NCI-H1694 (cell line): ENCODE results near the gene DUOX2.
"Not testable (repeated sequence)": the region's sequence is repeated elsewhere in the genome, so short reads cannot be mapped to it uniquely, and the experiment has no call there.

ENCODE experiments used
- DNase-seq: peaks from one replicate; lab custom pipeline; 2025; lab: John Stamatoyannopoulos, UW

The DUOX2 gene

DNA sequence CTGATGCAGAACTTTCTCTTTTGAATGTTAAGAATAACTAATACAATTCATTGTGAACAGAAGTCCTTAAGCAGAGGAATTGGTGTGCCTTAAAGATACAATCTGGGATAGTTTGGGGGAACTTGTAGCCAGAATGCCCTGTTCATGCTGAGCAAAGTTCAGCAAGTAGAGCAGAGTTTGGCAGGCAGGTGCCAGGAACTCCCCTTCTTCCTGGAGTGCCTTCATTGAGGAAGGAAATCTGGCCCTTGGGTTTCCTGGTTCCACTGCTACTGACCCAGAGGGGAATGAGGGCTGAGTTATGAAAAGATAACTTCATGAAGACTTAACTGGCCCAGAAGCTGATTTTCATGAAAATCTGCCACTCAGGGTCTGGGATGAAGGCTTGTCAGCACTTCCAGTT is 40.4 kb downstream of the DUOX2 start:
- DNase-seq: not testable (repeated sequence)

DNA sequence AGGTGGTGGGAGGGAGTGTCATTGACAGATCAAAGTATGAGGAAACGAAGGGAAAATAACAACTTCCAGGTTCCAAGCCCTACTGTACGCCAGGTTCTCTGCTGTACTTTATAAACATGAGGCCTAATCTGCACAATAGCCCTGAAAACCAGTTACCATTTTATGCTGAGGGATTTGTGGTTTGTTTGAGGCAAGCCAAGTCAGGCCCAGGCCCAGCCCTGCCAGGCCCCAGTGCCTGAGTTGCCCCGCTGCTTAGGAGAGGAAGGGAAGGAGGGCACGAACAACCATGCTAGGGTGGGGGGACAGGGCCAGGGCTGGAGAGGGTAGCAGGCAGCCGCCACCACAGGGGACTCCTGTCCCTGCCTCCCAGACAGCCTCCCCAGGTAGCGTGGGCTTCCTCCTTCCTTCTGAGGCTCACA is 44.0 kb downstream of the DUOX2 start:
- DNase-seq: not testable (repeated sequence)

DNA sequence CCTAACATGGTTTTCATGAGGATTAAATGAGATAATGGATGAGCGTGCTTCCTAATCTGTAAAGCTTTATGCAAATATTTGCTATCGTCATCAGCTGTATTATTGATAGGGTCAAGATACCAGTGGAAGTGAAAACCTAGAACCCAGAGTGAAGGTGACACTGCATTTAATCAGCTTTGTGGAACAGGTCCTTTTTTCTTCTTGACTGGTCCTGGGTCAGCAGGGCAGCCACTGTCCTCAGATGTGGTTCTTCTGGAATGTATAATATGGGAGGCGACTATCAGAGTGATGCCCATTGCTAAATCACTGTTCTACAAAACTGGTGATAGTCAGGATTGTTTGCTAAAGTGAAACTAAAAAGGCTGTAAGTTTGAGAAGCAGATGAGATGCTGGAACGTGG is 49.6 kb downstream of the DUOX2 start:
- no peak for DNase-seq

DNA sequence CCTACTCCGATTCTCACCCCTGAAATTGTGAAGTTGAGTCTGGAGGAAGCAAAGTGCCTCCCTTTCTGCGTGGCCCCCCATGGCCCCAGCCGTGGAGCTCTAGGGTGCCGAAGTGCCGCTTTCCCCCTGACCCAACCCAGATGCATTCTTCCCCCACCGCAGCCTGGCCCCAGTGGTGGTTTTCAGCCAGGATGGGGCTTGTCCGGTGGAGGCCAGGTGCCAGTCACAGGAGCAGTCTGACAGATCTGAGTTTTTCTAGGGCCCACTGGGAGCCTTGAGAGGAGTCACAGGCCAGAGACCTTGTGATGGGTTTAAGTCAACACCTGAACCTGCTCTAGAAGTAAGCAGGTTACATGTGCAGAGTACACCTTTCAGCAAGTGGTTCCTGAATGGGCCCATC is 51.7 kb downstream of the DUOX2 start:
- not testable (repeated sequence) for DNase-seq

DNA sequence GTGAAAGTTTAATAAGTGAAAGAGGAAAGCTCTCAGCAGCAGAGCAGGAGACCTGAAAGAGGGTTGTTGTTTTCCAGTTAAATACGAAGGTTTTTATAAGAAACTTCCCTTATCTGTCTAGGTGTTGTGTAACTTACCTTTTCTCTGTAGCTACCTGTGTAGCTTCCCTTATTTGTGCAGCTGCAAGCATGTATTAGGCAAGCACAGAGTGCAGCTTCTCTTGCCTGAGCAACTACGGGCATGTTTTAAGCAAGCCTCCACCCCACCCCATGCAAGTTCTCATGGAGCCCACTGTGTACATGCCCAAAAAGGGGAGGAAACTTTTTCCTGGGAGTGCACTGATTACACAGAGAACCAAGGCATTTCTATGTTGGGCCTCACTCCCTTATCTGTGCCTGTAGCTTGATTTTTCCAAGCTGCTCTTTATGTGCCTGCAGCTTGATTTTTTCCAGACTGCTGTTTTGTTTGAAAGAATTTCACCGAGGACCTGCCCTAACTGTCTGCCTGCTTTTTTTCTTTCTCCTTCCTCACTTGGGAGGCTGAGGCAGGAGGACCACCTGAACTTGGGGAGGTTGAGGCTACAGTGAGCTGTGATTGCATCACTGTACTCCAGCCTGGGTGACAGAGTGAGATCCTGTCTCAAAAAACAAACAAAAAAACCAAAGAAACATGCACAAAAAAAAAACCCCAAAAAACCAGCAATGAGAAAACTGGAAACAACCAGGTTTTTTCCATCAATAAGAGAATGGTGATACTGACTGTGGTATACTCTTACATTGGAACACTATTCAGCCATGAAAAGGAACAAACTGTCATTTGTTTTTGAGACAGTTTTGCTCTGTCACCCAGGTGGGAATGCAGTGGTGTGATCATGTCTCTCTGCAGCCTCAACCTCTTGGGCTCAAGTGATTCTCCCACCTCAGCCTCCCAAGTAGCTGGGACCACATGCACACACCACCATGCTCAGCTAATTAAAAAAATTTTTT is 55.0 kb downstream of the DUOX2 start:
- DNase-seq: not testable (repeated sequence)

DNA sequence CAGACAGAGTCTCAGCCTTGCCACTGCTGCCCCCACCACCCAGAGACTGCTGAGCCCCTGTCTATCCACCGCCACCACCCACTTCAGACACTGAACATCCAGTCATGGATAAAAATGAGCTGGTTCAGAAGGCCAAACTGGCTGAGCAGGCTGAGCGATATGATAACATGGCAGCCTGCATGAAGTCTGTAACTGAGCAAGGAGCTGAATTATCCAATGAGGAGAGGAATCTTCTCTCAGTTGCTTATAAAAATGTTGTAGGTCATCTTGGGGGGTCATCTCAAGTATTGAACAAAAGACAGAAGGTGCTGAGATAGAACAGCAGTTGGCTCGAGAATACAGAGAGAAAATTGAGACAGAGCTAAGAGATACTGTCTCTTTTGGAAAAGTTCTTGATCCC is 61.3 kb downstream of the DUOX2 start:
- not testable (repeated sequence) for DNase-seq

DNA sequence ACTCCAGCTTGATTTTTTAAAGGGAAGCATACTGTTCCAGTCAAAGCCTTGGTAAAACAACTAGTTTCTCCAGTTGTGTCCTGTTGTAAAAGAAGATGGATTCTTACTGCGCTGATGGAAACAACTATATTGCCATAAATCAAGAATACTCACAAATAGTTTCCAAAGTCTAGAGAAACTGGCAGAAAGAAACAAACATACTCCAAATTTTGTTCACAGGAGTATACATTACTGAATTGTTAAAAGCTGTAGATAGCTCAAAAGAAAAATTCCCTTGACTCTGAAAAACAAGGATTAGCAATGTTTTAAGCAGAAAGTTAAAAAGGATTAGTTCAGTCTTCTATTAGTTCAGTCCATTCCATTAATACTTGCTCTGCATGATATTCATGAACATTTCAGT is 63.4 kb downstream of the DUOX2 start:
- no peak for DNase-seq

DNA sequence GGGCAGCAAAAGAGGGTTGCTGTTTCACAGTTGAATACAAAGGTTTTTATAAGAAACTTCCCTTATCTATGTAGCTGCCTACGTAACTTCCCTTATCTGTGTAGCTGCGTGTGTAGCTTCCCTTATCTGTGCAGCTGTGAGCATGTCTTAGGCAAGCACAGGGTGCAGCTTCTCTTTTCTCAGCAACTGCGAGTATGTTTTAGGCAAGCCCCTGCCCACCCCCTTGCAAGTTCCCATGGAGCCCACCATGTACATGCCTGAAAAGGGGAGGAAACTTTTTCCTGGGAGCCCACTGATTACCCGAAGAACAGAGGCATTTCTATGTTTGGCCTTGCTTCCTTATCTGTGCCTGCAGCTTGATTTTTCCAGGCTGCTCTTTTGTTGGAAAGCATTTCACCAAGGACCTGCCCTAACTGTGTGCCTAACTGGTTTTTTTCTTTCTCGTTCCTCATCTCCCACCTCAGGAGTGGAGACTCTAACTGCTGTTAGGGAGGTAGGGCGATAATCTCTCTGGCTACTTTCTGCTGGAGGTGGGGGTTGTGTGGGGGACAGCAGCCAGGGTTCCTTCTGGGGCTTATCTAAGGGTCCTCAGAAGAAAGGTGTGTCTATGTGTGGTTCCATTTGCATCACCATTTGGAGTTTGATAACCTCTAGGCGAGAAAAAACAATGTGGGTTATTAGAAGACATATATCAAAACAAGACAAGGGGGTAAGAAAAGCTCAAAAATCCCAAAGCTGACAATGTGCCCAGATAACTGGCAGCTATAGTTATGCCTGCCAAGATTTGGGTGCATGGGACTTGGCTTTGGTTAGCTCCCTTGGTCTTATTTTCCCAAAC is 65.0 kb downstream of the DUOX2 start:
- DNase-seq: no peak

DNA sequence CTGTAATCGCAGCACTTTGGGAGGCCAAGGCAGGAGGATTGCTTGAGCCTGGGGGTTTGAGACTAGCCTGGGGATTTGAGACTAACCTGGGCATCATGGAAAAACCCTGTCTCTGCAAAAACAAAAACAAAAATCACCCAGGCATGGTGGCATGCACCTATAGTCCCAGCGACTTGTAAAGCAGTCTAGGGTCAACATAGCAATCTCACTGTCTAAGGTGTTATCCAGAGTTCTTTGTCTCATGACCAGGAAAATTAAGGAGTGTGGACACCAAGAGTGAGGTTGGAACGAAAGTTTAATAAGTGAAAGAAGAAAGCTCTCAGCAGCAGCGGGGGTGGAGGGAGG is 65.6 kb downstream of the DUOX2 start:
- not testable (repeated sequence) for DNase-seq

DNA sequence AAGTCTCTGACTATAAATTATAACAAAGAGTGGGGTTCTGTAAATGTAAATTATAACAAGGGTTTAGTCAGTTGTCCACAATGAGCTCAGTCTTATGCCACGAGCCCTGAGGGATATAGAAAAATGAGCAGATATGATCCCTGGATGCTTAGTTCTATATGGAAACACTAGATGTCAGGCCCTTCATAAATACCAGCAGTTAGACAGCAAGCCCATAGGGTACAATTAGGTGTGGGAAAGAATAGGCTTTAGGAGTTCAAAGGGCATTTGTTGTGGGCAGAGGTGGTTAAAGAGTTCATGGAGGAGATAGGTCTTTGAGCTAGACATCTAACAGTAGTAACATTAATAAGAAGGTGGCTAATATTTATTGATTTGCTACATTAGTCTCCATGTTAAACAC is 69.7 kb downstream of the DUOX2 start:
- not testable (repeated sequence) for DNase-seq

DNA sequence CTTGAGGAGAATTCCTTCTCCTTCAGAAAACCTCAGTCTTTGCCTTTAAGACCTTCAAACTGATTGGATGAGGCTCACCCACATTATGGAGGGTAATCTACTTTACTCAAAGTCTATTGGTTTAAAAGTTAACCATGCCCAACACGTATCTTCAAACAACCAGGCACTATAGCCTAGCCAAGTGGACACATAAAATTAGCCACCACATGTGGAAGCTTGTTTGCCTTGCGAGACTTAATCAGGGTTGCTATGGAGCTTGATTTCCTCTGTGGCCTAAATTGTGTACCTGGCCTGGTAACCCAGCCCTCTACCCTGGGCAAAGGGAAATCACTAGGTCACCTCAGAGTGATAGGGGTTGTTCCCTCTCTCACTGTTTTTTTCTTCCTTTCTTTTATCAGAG is 71.1 kb downstream of the DUOX2 start:
- not testable (repeated sequence) for DNase-seq
